ENCODE data around the gene CWC27.

Gene CWC27

GRCh38 chr5:64979531-64979930, 210.8 kb downstream of the CWC27 start:
- no peak for DNase-seq (ENCODE audit: low spot score)
- no peak for ATAC-seq (ENCODE audit: low read depth)
- Histone ChIP-seq H3K27ac (ENCODE audit: poor library complexity, severe bottlenecking) (no peak overlapping the region), H3K36me3 (ENCODE audit: low read depth) (peaks cover 24% of the 10 kb centered on the region), H3K4me1 (ENCODE audit: insufficient read depth, poor library complexity, severe bottlenecking) (no peaks in the 10 kb centered on the region), H3K27me3 (ENCODE audit: insufficient read depth, poor library complexity, severe bottlenecking) (no peaks in the 10 kb centered on the region), H3K4me3 (ENCODE audit: severe bottlenecking) (no peak overlapping the region), H3K9me3 (ENCODE audit: severe bottlenecking) (no peaks in the 10 kb centered on the region)
- TF ChIP-seq CTCF (IDR thresholded peaks at IDR 0.05; ENCODE audit: poor library complexity, severe bottlenecking): no peak

- Histone ChIP-seq H3K27me3 (ENCODE audit: insufficient read depth, poor library complexity, severe bottlenecking) (no peaks in the 10 kb centered on the region), H3K36me3 (ENCODE audit: low read depth) (peaks cover 20% of the 10 kb centered on the region), H3K9me3 (ENCODE audit: severe bottlenecking) (no peaks in the 10 kb centered on the region), H3K4me1 (ENCODE audit: insufficient read depth, poor library complexity, severe bottlenecking) (no peaks in the 10 kb centered on the region), H3K27ac (ENCODE audit: poor library complexity, severe bottlenecking) (no peak overlapping the region), H3K4me3 (ENCODE audit: severe bottlenecking) (no peak overlapping the region)
- ATAC-seq (ENCODE audit: low read depth) (no peak), DNase-seq (ENCODE audit: low spot score) (no peak)
- TF ChIP-seq CTCF (IDR thresholded peaks at IDR 0.05; ENCODE audit: poor library complexity, severe bottlenecking): no peak
Measured at GRCh38 chr5:64980176-64980575, 211.4 kb downstream of the CWC27 start.

- Histone ChIP-seq H3K27ac (ENCODE audit: poor library complexity, severe bottlenecking) (no peak overlapping the region), H3K9me3 (ENCODE audit: severe bottlenecking) (no peaks in the 10 kb centered on the region), H3K36me3 (ENCODE audit: low read depth) (peaks cover 5% of the 10 kb centered on the region; the same call in 1 of the 2 replicates), H3K4me1 (ENCODE audit: insufficient read depth, poor library complexity, severe bottlenecking) (no peaks in the 10 kb centered on the region), H3K4me3 (ENCODE audit: severe bottlenecking) (no peak overlapping the region), H3K27me3 (ENCODE audit: insufficient read depth, poor library complexity, severe bottlenecking) (no peaks in the 10 kb centered on the region)
- DNase-seq (ENCODE audit: low spot score) (no peak), ATAC-seq (ENCODE audit: low read depth) (no peak)
- TF ChIP-seq CTCF (IDR thresholded peaks at IDR 0.05; ENCODE audit: poor library complexity, severe bottlenecking): no peak
Measured at GRCh38 chr5:64987768-64988167, 219.0 kb downstream of the CWC27 start.

- H3K27me3 ChIP-seq (ENCODE audit: insufficient read depth, poor library complexity, severe bottlenecking): no peaks in the 10 kb centered on the region
- H3K9me3 ChIP-seq (ENCODE audit: severe bottlenecking): no peaks in the 10 kb centered on the region
- H3K4me3 ChIP-seq (ENCODE audit: severe bottlenecking): no peak overlapping the region
- no peaks in the 10 kb centered on the region for H3K4me1 ChIP-seq (ENCODE audit: insufficient read depth, poor library complexity, severe bottlenecking)
- ATAC-seq (ENCODE audit: low read depth) (no peak), DNase-seq (ENCODE audit: low spot score) (no peak)
- H3K27ac ChIP-seq (ENCODE audit: poor library complexity, severe bottlenecking): no peak overlapping the region
- TF ChIP-seq CTCF (IDR thresholded peaks at IDR 0.05; ENCODE audit: poor library complexity, severe bottlenecking): no peak
- H3K36me3 ChIP-seq (ENCODE audit: low read depth): peaks cover 4% of the 10 kb centered on the region; the same call in 1 of the 2 replicates
Measured at GRCh38 chr5:65009207-65009606, 240.5 kb downstream of the CWC27 start.

GRCh38 chr5:65010841-65011240, 242.1 kb downstream of the CWC27 start:
- H3K9me3 ChIP-seq (ENCODE audit: severe bottlenecking): no peaks in the 10 kb centered on the region
- ATAC-seq (ENCODE audit: low read depth) (no peak), DNase-seq (ENCODE audit: low spot score) (no peak)
- no peaks in the 10 kb centered on the region for H3K27me3 ChIP-seq (ENCODE audit: insufficient read depth, poor library complexity, severe bottlenecking)
- no peaks in the 10 kb centered on the region for H3K4me1 ChIP-seq (ENCODE audit: insufficient read depth, poor library complexity, severe bottlenecking)
- H3K27ac ChIP-seq (ENCODE audit: poor library complexity, severe bottlenecking): no peak overlapping the region
- no peak overlapping the region for H3K4me3 ChIP-seq (ENCODE audit: severe bottlenecking)
- H3K36me3 ChIP-seq (ENCODE audit: low read depth): peaks cover 4% of the 10 kb centered on the region; the same call in 1 of the 2 replicates
- TF ChIP-seq CTCF (IDR thresholded peaks at IDR 0.05; ENCODE audit: poor library complexity, severe bottlenecking): no peak
